HepG2 (cell line): Measurements from ENCODE around the gene SLX9. TPM values are rescaled to one million over a fixed set of nuclear protein-coding genes. Genes with fewer than 3 reads are reported as not detected.

Experiments used
- ELF1 ChIP-seq: sonication (generic); formaldehyde crosslinking; IDR thresholded peaks from 2 replicates; pipeline ENCODE4 v1.4.0; 2020; ENCODE audit warnings: missing genetic modification reagents
- ELF3 ChIP-seq: IDR thresholded peaks from 2 replicates; pipeline ENCODE4 v1.6.1; 2016; ENCODE audit warnings: missing genetic modification reagents, missing compliant biosample characterization
- FOXJ3 ChIP-seq: sonication (generic); formaldehyde crosslinking; IDR thresholded peaks from 2 replicates; pipeline ENCODE4 v1.4.0; 2020; ENCODE audit warnings: missing genetic modification reagents, mild to moderate bottlenecking, borderline replicate concordance
- HOXA3 ChIP-seq: sonication (generic); formaldehyde crosslinking; IDR thresholded peaks from 2 replicates; pipeline ENCODE4 v1.5.0; 2020; ENCODE audit warnings: missing genetic modification reagents
- MIXL1 ChIP-seq: IDR thresholded peaks from 2 replicates; pipeline ENCODE4 v1.6.1; 2016
- RBFOX2 ChIP-seq: fragments of 200-400 bp; formaldehyde crosslinking; IDR thresholded peaks from 2 replicates; pipeline ENCODE4 v1.6.1; 2017; ENCODE audit warnings: low read depth, mild to moderate bottlenecking, low read length
- SALL1 ChIP-seq: sonication (generic); formaldehyde crosslinking; IDR thresholded peaks from 2 replicates; pipeline ENCODE4 v1.8.0; 2022; ENCODE audit warnings: mild to moderate bottlenecking, missing genetic modification reagents
- SMAD3 ChIP-seq: sonication (generic); formaldehyde crosslinking; IDR thresholded peaks from 2 replicates; pipeline ENCODE4 v1.4.0; 2020; ENCODE audit warnings: missing genetic modification reagents
- SMAD9 ChIP-seq: sonication (generic); formaldehyde crosslinking; IDR thresholded peaks from 2 replicates; pipeline ENCODE4 v1.5.1; 2020; ENCODE audit warnings: mild to moderate bottlenecking, missing genetic modification reagents
- ZNF124 ChIP-seq: sonication (generic); formaldehyde crosslinking; IDR thresholded peaks from 2 replicates; pipeline ENCODE4 v1.4.0; 2020; ENCODE audit warnings: missing genetic modification reagents
- ZNF136 ChIP-seq: sonication (generic); formaldehyde crosslinking; IDR thresholded peaks from 2 replicates; pipeline ENCODE4 v1.8.1; 2022; ENCODE audit warnings: low read depth, mild to moderate bottlenecking, moderate library complexity, missing genetic modification reagents
- ZNF318 ChIP-seq: sonication (generic); formaldehyde crosslinking; IDR thresholded peaks from 2 replicates; pipeline ENCODE4 v1.4.0; 2020; ENCODE audit warnings: mild to moderate bottlenecking, missing genetic modification reagents
- ZNF329 ChIP-seq: sonication (generic); formaldehyde crosslinking; IDR thresholded peaks from 2 replicates; pipeline ENCODE4 v1.9.0; 2021; ENCODE audit warnings: low read depth, mild to moderate bottlenecking, missing genetic modification reagents
- ZNF414 ChIP-seq: sonication (generic); formaldehyde crosslinking; IDR thresholded peaks from 2 replicates; pipeline ENCODE4 v1.5.0; 2020; ENCODE audit warnings: missing genetic modification reagents
- ZNF510 ChIP-seq: sonication (generic); formaldehyde crosslinking; IDR thresholded peaks from 2 replicates; pipeline ENCODE4 v1.4.0; 2020; ENCODE audit warnings: low read depth, mild to moderate bottlenecking, missing genetic modification reagents
- ZNF577 ChIP-seq: sonication (generic); formaldehyde crosslinking; IDR thresholded peaks from 2 replicates; pipeline ENCODE4 v1.4.0; 2020; ENCODE audit warnings: mild to moderate bottlenecking, low read depth, missing genetic modification reagents, borderline replicate concordance
- ZNF580 ChIP-seq: IDR thresholded peaks from 2 replicates; pipeline ENCODE4 v1.6.1; 2016; ENCODE audit warnings: low read depth, borderline replicate concordance
- ZNF598 ChIP-seq: sonication (generic); formaldehyde crosslinking; IDR thresholded peaks from 2 replicates; pipeline ENCODE4 v1.5.1; 2020; ENCODE audit warnings: mild to moderate bottlenecking, missing genetic modification reagents, borderline replicate concordance
- ZSCAN30 ChIP-seq: sonication (generic); formaldehyde crosslinking; IDR thresholded peaks from 2 replicates; pipeline ENCODE4 v1.5.0; 2020; ENCODE audit warnings: mild to moderate bottlenecking, missing genetic modification reagents
- polyA plus RNA-seq, 8 experiments: library from polyadenylated mRNA; depleted of rRNA in 3 of 8; stranded (reverse) in 7 of 8; unstranded in 1 of 8; fragments of >200 nt; fragmentation: Illumina TruSeq in 4 of 8; extraction: Trizol in 4 of 8; gene quantifications; 2 replicates each; pipeline versions ENCODE4 v1.2.1 to v1.2.3, GENCODE V29; 2011 to 2016; ENCODE audit warnings: low read depth in 4 of 8, missing spikeins in 1 of 8, mixed read lengths in 1 of 8; ENCODE audit not compliant: insufficient read depth in 1 of 8
- total RNA-seq, 5 experiments: library from RNA; depleted of rRNA; stranded (reverse); fragments of >200 nt; fragmentation: Illumina TruSeq; extraction: Trizol; gene quantifications; 2 replicates each; pipeline ENCODE4 v1.2.3, GENCODE V29; 2016; ENCODE audit warnings: low read depth in 1 of 5
- TF ChIP-seq, protein P1 (sequence below): IDR thresholded peaks from 2 replicates; pipeline ENCODE4 v1.6.1; 2016; ENCODE audit warnings: control low read depth

The SLX9 gene
- total and polyA plus RNA-seq, 2 of the 13 experiments (the other 11 are each of a cell fraction or from before 2014, with no cell fraction given), result 21.0 to 47.1 TPM

GRCh38 chr21:44984792-44985440 lies 45.1 kb downstream of the SLX9 start (continued):
- peak; percentile 25; the same call in 1 of the 2 replicates for TF ChIP-seq ZNF580 (CRISPR knock-in tag)
- TF ChIP-seq ZNF124 (CRISPR knock-in tag), result no peak
- peak; percentile 55; the same call in 1 of the 2 replicates for TF ChIP-seq ZNF598 (CRISPR knock-in tag)
- peak; percentile 63 for TF ChIP-seq ELF1
- TF ChIP-seq ELF3 (CRISPR knock-in tag), result 0 out of 2 replicates have a peak, but pooled peaks have one; percentile 31
- peak; percentile 81 for TF ChIP-seq RBFOX2
- peak; percentile 59 for TF ChIP-seq SALL1
- peak; percentile 87; the same call in 1 of the 2 replicates for TF ChIP-seq ZNF136 (CRISPR knock-in tag)
- no peak for TF ChIP-seq ZSCAN30
- TF ChIP-seq SMAD9 (CRISPR knock-in tag), result no peak
- peak; percentile 24; the same call in 1 of the 2 replicates for TF ChIP-seq ZNF414 (CRISPR knock-in tag)
- peak; percentile 12; the same call in 1 of the 2 replicates for TF ChIP-seq MIXL1 (CRISPR knock-in tag)
- 0 out of 2 replicates have a peak, but pooled peaks have one; percentile 28 for TF ChIP-seq ZNF318 (CRISPR knock-in tag)
- TF ChIP-seq ZNF577 (CRISPR knock-in tag), result no peak
- no peak for TF ChIP-seq ZNF329 (CRISPR knock-in tag)
- TF ChIP-seq HOXA3 (CRISPR knock-in tag), result peak; percentile 51; the same call in 1 of the 2 replicates
- TF ChIP-seq SMAD3 (CRISPR knock-in tag), result 0 out of 2 replicates have a peak, but pooled peaks have one; percentile 34
- TF ChIP-seq, protein P1, sequence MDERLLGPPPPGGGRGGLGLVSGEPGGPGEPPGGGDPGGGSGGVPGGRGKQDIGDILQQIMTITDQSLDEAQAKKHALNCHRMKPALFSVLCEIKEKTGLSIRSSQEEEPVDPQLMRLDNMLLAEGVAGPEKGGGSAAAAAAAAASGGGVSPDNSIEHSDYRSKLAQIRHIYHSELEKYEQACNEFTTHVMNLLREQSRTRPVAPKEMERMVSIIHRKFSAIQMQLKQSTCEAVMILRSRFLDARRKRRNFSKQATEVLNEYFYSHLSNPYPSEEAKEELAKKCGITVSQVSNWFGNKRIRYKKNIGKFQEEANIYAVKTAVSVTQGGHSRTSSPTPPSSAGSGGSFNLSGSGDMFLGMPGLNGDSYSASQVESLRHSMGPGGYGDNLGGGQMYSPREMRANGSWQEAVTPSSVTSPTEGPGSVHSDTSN, result peak; percentile 47; the same call in 1 of the 2 replicates
- TF ChIP-seq ZNF510 (CRISPR knock-in tag), result 0 out of 2 replicates have a peak, but pooled peaks have one; percentile 32
- 0 out of 2 replicates have a peak, but pooled peaks have one; percentile 36 for TF ChIP-seq FOXJ3 (CRISPR knock-in tag)
